ENCODE results near the gene FYB1.

- TF ChIP-seq CTCF (conservative IDR thresholded peaks at IDR 0.05; ENCODE audit: low read depth, low read length) (no peak), MAZ (IDR thresholded peaks at IDR 0.05; ENCODE audit: borderline replicate concordance, low read depth, low read length) (no peak), POLR2A (IDR thresholded peaks at IDR 0.05; ENCODE audit: low read depth, low read length) (no peak), CEBPB (IDR thresholded peaks at IDR 0.05; ENCODE audit: low read depth, low read length) (no peak), RCOR1 (IDR thresholded peaks at IDR 0.05; ENCODE audit: insufficient replicate concordance, low read length) (no peak), RAD21 (IDR thresholded peaks at IDR 0.05; ENCODE audit: low read length) (no peak)
These were observed 20.0 kb downstream of the FYB1 start for GRCh38 chr5:39199335-39199734.
